ENCODE data around the gene ZDHHC1. TPM values are rescaled to one million over a fixed set of nuclear protein-coding genes. Genes with fewer than 3 reads are reported as not detected.
A peak's percentile ranks its signal among the peaks of the same experiment; 100 is the strongest.

The ZDHHC1 gene
- total and polyA plus RNA-seq, 2 of the 13 experiments (the other 11 are each of a cell fraction or from before 2014, with no cell fraction given) = 0.51 to 1.1 TPM

- TF ChIP-seq, protein P1, sequence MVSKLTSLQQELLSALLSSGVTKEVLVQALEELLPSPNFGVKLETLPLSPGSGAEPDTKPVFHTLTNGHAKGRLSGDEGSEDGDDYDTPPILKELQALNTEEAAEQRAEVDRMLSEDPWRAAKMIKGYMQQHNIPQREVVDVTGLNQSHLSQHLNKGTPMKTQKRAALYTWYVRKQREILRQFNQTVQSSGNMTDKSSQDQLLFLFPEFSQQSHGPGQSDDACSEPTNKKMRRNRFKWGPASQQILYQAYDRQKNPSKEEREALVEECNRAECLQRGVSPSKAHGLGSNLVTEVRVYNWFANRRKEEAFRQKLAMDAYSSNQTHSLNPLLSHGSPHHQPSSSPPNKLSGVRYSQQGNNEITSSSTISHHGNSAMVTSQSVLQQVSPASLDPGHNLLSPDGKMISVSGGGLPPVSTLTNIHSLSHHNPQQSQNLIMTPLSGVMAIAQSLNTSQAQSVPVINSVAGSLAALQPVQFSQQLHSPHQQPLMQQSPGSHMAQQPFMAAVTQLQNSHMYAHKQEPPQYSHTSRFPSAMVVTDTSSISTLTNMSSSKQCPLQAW (CRISPR knock-in tag; IDR thresholded peaks at IDR 0.05) = peak; percentile 63; the same call in 1 of the 2 replicates
- peak; percentile 37; the same call in 1 of the 2 replicates for TF ChIP-seq ZFX (CRISPR knock-in tag; IDR thresholded peaks at IDR 0.05; ENCODE audit: low read depth)
- TF ChIP-seq SAP130 (CRISPR knock-in tag; IDR thresholded peaks at IDR 0.05; ENCODE audit: low read depth) = peak; percentile 56; the same call in 1 of the 2 replicates
- TF ChIP-seq, protein P2, sequence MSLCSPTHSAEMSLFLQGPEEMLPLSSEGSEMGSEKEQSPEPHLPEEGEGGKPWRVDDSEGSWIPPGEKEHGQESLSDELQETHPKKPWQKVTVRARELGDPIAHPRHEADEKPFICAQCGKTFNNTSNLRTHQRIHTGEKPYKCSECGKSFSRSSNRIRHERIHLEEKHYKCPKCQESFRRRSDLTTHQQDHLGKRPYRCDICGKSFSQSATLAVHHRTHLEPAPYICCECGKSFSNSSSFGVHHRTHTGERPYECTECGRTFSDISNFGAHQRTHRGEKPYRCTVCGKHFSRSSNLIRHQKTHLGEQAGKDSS (CRISPR knock-in tag; IDR thresholded peaks at IDR 0.05; ENCODE audit: borderline replicate concordance, low read depth) = no peak
- TF ChIP-seq MXD4 (CRISPR knock-in tag; IDR thresholded peaks at IDR 0.05) = peak; percentile 74
These were observed 12.0 kb upstream of the ZDHHC1 start (continued) for GRCh38 chr16:67428146-67428731.

DNA sequence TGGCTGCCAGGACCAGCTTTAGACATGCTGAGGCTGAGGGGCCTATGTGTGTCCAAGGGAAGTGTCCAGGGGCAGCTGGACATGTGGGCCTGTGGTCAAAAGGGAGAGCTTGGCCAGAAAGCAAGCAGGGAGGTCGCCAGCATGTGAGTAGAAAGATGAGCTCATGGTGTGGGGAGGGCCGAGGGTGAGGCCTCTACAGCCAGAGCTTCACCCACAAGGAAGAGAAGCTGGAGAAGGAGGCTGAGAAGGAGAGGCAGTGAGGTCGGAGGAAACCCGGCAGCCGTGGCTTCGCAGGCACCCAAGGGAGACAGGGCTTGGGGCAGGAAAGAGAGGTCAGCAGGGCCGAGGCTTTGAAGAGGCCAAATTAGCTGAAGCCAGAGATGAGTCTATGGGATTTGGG, 10.7 kb upstream of the ZDHHC1 start:
- Histone ChIP-seq H3K4me1 (ENCODE audit: insufficient read depth, low read length) (peaks cover 39% of the 10 kb centered on the region), H3K9ac (ENCODE audit: insufficient read depth, low read depth, low read length) (no peak overlapping the region), H3K9me3 (ENCODE audit: low read length) (no peaks in the 10 kb centered on the region), H3K36me3 (replicated peaks in 1 of 2; ENCODE audit: control insufficient read depth in 1 of 2, insufficient read depth in 2 of 2, low read length in 2 of 2) (no peaks in the 10 kb centered on the region), H3K4me3 (replicated peaks in 1 of 3; ENCODE audit: insufficient read depth in 1 of 3, low read depth in 2 of 3, low read length in 3 of 3) (no peak overlapping the region), H3K27me3 (ENCODE audit: control insufficient read depth in 1 of 2, insufficient read depth in 2 of 2, low read length in 2 of 2) (peaks cover 5 to 32% of the 10 kb centered on the region in 2 experiments), H3K79me2 (ENCODE audit: insufficient read depth, low read length) (no peaks in the 10 kb centered on the region), H3K27ac (ENCODE audit: extremely low read length, insufficient read depth, low read length) (no peak overlapping the region), H3K4me2 (ENCODE audit: low read depth, low read length) (no peak overlapping the region), H2AFZ (ENCODE audit: low read length) (no peak overlapping the region), H4K20me1 (ENCODE audit: insufficient read depth, low read length) (no peaks in the 10 kb centered on the region)
- ChIA-PET CTCF (ENCODE audit: low intra/inter-chr PET ratio, low total read pairs) (interaction anchor here (1.3 to 6.5 kb wide), 3 partner anchors 20 to 40 kb away, joined by 3 to 98 read pairs (median 56); no protein-coding TSS in a partner anchor), POLR2A (interaction anchor here (1.0 to 3.1 kb wide), 2 partner anchors 38 to 195 kb away, joined by 4 to 15 read pairs; no protein-coding TSS in a partner anchor)
- intact Hi-C loops (cut with micrococcal nuclease; ENCODE audit: unreplicated experiment) (loop anchor here (5.0 kb wide), 1 partner anchor 55 kb away; the partner anchor contains the start of genes AGRP and ATP6V0D1), in situ Hi-C loops (cut with HindIII; ENCODE audit: extremely low pct_ligation_motif_present, low pct_unique_long_range_greater_than_20kb) (no loop called here)
- FAIRE-seq (no peak), DNase-seq (ENCODE audit: low spot score) (no peak), ATAC-seq (no peak)
- no TSS peak for BruUV-seq (replicated peaks)
- 43% methylated on average over 7 of the region's 7 CpGs for WGBS (ENCODE audit: low lambda C conversion rate)
- TF ChIP-seq, protein P3, sequence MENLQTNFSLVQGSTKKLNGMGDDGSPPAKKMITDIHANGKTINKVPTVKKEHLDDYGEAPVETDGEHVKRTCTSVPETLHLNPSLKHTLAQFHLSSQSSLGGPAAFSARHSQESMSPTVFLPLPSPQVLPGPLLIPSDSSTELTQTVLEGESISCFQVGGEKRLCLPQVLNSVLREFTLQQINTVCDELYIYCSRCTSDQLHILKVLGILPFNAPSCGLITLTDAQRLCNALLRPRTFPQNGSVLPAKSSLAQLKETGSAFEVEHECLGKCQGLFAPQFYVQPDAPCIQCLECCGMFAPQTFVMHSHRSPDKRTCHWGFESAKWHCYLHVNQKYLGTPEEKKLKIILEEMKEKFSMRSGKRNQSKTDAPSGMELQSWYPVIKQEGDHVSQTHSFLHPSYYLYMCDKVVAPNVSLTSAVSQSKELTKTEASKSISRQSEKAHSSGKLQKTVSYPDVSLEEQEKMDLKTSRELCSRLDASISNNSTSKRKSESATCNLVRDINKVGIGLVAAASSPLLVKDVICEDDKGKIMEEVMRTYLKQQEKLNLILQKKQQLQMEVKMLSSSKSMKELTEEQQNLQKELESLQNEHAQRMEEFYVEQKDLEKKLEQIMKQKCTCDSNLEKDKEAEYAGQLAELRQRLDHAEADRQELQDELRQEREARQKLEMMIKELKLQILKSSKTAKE (CRISPR knock-in tag; IDR thresholded peaks at IDR 0.05; ENCODE audit: borderline replicate concordance) = 0 out of 2 replicates have a peak, but pooled peaks have one; percentile 16
- no peak for TF ChIP-seq SMAD3 (CRISPR knock-in tag; IDR thresholded peaks at IDR 0.05)

Measured in HepG2 (cell line).